GM19240 (cell line): ENCODE measurements around the gene ARL14EPL.

Experiments used
- DNase-seq: peaks from one replicate; pipeline ENCODE4 v3.0.0; 2011; ENCODE audit warnings: low spot score; ENCODE audit not compliant: insufficient read length

The ARL14EPL gene

GRCh38 chr5:116032094-116032517, at the start of gene ARL14EPL:
TSS of gene ARL14EPL (plus strand) at chr5:116032472. CDS start at chr5:116051466, 18,994 bp downstream.
- DNase-seq = peak; percentile 4

- DNase-seq = no peak
These were observed 48.8 kb upstream of the ARL14EPL start for GRCh38 chr5:115983519-115983918.

DNA sequence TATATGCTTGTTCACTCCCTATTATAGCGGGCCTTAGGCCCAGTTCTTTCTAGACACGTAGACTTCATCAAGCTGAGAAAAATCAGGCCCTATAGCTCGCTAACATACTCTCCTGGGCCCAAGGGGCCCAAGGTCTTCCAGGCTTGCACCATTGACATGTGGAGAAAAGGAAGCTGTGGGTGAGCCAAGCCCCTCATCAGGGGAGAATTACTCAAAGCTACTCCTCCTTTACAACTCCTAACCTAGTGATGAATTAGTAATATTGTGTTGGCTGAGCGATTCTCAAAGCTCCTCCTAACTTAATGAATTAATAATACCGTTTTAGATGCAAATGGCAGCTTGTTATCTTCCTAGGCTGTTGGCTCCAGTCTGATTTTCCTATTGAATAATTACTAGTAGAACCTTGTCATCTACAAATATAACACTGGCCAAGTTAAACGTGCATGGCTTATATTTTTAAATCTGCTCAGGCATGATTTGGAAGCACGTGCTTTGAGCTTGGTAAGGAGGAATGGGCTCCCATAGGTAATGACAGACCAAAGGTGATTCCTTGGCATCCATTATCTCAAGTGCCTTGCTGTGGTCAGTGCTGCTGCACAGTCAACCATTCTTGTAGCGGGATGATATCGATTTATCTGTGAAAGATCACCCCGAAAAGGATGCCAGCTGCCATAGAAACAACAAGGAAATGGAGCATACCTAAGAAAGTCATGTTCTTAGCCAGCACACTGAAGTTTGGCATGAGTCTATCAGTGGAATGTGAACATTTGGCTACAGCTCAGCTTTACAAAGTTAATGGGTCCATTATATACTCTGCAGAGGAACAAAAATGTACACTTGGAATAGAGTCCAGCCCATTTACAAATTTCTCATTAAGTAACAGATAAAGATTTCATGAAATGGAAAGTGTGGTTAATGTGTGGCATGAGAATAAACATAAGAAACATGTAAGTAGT, 46.2 kb upstream of the ARL14EPL start:
- no peak for DNase-seq

- DNase-seq = no peak
These were observed 44.3 kb upstream of the ARL14EPL start for GRCh38 chr5:115988002-115988401.

DNA sequence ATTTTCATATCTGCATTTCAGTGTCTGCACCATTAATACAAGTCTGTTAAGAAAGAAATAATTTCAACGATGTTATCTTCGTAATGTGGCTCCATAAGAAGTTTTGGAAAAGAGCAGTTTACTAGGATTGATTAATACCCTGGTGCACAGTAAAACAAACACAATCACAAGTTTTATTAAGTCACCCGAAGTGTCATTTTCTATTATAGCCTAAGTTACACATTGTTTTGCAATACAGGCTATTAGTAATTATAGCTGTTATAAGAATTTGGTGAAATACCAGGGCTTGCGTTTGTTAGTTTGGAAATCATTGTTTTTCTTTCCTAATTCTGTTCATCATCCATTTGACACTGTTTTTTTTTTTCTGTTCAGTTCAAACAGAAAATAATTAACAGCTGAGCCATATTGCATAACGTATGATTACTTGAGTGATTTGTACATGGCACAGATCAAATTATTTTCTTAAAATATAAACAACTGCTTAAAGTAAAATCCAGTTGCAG, 39.4 kb upstream of the ARL14EPL start:
- no peak for DNase-seq

DNA sequence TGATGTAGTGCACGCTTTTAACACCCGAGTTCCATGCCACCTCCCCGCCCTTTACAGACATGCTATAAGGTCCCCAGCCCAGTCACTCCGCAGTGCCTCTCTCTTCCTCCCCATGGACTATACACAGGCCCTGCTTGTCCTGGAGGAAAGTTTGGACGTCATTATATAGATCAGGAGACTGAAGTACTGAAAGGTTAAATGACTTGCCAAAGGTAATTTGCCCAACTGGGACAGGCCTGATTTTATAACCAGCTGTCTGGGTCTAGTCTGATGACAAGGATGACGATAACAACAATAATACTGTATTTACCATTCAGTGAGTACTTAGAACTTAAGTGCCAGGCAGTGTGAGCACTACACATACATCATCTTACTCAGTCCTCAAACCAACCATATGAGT, 36.9 kb upstream of the ARL14EPL start:
- DNase-seq = no peak

DNA sequence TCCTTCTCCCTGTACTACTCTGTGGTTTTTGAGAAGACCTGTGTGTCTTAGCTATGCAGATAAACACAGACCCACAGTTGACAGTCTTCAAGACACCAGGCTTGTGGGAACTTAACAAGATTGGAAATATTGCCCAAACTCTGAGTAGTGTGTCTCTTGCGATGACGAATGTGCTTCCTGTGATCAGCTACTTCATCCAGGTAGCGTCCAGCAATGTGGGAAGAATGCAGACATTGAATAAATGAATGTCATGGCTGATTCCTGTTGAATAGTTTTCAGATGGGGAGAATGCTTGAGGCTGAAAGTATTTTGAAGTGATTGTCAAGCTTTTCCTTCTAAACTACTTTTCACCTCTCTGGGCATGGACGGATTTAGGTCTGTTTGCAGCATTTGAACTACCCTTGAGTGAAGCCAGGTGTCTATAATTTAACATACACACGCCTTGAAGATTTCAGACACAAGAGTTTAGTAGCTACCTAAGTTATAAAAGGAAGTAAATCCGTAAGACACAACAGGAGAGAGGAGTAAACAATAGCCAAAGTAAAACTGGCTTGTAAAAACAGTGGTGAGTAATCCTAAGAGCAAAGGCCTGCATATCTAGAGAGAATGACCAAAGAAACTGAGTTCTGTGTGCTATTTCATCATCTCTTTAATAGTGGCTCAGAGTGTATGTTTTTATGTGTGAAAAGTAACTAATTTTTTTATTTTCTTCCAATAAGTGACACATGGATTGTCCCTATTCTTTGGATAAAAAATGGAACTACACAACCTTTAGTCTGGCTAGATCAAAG, 30.0 kb upstream of the ARL14EPL start:
- DNase-seq = no peak

DNA sequence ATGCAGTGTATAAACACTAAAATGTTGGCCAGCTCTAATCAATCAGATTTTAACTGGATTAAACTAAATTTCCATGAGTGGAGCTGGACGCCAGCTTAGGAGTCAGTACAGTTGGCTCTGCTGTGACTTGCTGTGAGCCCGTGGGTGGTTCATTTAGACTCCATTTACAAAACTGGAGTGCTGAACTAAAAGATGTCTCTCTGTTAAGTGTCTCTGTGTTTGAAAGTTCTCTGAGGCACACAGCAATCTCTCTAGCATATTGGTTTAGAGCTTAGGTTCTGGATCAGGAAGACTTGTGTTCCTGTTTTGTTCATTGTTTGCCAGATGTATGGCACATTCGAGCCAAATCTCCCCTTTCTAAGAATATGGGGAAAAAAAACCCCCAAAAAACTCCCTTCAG, 28.0 kb upstream of the ARL14EPL start:
- no peak for DNase-seq

DNA sequence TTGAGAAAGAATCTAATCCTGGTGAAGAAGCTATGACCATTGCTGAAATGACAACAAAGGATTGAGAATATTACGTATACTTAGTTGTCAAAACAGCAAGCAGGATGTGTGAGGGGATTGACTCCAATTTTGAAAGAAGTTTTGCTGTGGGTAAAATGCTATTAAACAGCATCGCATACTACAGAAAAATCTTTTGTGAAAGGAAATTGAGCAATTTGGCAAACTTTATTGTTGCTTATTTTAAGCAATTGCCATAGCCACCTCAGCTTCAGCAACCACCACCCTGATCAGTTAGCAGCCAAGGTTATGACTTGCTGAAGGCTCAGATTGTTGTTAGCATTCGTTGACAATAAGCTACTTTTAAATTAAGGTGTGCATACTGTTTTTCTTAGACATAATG, 22.5 kb upstream of the ARL14EPL start:
- no peak for DNase-seq

- no peak for DNase-seq
These were observed 21.2 kb upstream of the ARL14EPL start for GRCh38 chr5:116011046-116011445.

GRCh38 chr5:116013207-116013785, 19.0 kb upstream of the ARL14EPL start:
- DNase-seq = no peak

DNA sequence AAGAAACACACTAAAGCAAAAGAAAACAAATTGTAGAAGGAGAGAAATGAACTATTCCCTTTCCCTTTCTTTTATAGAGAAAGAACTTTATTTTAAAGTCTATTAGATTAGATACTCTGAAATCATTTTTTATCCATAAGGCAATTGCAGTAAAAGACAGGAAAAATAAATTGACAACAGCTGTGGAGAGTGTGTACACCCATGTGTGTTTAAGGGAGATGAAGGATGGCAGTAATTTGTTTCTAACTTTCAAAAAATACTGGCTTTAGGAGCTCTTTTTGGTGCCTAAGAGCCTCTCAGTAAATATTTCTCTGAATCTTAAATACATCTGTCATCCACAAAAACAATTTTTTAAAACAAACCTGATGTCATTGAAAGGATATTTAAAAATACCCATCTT, 18.3 kb upstream of the ARL14EPL start:
- no peak for DNase-seq

GRCh38 chr5:116023619-116024018, 8.7 kb upstream of the ARL14EPL start:
- DNase-seq = no peak

DNA sequence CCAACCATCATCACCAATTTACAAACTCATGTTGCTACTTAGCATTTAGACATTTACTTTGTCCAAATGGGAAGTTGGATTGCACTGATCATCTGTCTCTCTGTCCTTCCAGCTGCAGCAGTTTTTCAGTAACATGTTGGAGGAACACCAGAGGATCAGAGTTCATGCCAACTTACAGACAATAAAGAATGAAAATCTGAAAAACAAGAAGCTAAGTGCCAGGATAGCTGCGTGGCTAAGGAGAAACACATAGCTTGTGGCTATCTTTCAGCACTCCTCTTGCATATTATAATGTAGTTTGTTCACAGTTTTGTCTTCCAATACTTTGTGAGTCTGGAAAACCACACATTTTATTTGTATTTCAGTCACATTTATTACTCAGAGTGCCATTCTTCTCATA, 6.4 kb upstream of the ARL14EPL start:
- DNase-seq = no peak

DNA sequence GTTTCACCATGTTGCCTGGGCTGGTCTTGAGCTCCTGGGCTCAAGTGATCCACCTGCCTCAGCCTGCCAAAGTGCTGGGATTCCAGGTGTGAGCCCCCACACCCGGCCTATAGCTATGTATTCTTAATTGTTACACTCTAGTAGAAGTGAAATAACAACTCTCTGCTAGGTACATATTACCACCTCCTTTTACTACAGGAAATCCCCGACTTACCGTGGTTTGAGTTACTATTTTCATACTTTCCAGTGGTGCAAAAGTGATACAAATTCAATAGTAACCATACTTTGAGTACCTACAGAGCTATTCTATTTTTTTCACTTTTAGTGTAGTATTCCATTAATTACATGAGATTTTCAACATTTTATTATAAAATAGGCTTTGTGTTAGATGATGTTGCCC, 719 bp downstream of the ARL14EPL start:
- DNase-seq = no peak

DNA sequence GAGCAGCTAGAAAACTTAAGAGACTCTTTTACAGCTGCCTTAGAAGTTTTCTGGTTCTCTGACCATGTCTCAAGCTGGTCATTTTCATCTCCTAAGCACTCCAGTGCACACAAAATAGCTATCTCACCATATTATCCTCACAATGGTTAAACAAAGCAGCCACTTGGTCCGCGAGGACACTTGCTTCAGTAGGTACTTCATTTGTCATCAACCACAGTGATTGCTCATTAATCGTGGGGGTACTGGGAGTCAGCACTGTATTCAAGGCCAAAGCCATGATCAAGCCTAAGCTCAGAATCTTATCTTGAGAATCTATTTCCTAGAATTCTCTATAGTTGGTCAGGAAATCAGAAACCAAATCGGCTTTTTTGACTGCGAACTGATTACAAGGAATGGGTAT, 2.9 kb downstream of the ARL14EPL start:
- DNase-seq = no peak

DNA sequence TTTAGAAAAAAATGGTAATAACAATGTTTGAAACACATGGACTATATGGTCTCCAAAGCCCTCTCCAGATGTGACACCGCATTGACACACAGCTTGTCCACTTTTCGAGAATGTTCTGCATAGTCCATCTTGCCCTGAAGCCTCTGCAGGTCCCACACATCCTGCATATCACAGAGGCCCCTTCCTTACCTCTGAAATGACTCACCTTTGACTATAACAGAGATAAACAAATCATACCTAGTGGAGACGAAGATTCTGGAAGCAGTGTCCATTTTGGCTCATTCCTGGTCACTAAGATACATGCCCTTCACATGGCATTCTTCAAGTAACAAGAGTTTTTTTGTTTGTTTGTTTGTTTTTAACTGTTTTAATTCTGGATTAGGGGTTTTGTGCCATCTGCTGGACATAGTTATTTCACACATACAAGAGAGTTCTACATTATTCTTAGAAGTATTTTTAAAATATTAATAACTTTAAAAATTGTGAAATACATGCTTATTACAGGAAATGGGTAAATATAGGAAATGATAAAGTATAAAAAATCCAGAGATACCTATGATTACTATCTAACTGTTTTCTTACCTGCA, 5.1 kb downstream of the ARL14EPL start:
- DNase-seq = no peak

- DNase-seq = no peak
These were observed 6.5 kb downstream of the ARL14EPL start for GRCh38 chr5:116038817-116039216.

- DNase-seq = no peak
These were observed 10.1 kb downstream of the ARL14EPL start for GRCh38 chr5:116042375-116042774.

DNA sequence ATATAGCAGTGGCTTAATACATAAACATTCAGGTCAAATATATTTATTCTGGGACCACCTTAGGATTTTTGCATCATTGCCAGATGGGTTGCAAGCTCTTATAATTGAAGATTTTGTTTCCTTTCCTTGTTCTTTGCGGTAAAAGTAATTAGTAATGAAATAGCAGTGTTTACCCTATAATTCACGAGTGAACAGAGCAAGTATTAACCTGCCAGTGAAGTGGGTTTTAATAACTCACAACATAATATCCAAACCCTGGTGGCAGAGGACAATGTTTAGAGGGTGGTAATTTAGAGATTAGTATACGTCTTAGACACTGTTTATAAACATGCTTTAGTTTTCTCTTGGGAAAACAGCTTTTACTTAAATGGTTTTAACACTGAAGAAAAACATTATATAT, 11.8 kb downstream of the ARL14EPL start:
- no peak for DNase-seq

DNA sequence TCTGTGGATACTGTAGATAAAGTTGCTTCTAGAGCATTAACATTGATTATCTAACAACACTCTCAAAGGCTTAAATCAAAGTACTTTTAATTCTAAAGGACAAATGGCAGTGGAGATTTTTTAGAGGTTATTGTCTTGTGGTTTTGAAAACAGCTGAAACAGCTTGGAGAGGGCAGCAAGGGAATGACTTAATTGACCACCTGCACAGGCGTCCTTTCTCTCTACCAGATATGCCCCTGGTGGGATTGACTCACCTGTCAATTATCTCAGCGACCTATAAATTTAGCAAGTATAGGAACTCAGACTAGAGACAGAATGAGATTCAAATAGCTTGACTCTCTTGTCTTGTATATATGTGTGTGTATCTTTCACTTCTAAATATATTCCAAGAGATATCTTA, 13.5 kb downstream of the ARL14EPL start:
- no peak for DNase-seq
